NCI-H774 (cell line): ENCODE results near the gene NR2F6.

ENCODE experiments used
- DNase-seq: peaks from one replicate; lab custom pipeline; 2025; lab: John Stamatoyannopoulos, UW

Gene NR2F6

DNA sequence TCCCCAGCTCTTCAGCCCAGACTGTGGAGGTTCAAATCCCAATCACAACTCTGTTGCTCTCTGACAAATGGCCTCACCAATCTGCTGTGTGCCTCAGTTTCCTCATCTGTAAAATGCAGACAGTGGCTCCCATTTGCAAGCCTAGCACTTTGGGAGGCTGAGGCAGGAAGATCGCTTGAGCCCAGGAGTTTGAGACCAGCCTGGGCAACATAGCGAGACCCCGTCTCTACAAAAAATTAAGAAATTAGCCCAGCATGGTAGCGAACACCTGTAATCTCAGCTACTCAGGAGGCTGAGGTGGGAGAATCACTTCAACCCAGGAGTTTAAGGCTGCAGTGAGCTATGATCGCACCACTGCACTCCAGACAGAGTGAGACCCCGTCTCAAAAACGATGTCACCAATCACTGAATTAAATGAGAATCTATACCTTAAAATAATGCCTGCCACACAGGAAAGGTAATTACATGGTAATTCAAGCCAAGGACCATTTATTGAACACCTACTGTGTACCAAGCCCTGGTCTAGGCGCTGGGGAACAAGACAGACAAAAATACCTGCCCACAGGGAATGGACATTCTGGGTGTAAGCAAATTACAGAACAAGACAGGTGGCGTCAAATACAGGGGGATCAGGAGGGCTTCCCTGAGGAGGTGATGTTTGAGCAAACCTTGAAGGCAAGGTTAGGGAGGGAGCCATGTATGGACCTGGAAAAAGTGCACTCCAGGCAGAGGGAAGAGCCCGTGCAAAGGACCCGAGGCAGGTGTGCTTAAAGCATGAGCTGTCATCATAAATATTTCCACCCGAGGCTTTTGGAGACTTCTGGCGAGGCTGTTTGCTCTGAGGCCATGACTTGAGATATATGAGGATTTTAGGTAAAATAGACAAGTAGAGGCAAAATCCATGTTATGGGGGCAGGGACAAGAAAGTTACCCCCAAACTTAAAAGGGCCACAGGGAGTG lies 7.7 kb downstream of the NR2F6 start:
- DNase-seq = no peak

DNA sequence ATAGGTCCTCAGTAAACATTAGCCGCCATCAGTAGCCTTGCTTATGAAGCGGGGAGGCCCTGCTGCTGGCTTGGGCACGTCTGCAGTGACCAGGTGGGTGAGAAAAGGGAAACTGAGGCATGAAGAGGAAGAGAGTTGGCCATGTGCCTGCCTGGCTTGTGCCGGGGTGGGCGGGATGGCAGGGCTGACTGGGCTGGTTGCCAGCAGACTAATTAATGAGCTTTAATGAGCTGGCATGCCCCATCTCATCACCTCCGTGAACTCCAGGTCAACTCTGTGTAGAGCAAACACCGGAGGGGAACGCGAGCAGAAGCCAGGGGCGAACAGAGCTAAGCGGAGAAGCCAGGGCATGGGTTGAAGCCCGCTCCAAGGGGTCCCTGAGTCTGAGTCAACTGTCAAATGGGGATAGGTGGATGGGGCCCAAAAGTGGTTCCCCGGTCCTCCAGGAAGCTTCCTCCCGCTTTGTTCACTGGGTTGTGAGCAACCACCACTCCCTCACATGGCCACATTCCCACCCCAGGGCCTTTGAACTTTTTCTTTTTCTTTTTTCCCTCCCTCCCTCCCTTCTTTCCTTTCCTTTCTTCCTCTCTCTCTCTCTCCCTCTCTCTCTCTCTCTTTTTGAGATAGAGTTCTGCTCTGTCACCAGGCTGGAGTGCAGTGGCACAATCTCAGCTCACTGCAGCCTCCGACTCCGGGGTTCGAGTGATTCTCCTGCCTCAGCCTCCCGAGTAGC lies 8.7 kb downstream of the NR2F6 start:
- no peak for DNase-seq

DNA sequence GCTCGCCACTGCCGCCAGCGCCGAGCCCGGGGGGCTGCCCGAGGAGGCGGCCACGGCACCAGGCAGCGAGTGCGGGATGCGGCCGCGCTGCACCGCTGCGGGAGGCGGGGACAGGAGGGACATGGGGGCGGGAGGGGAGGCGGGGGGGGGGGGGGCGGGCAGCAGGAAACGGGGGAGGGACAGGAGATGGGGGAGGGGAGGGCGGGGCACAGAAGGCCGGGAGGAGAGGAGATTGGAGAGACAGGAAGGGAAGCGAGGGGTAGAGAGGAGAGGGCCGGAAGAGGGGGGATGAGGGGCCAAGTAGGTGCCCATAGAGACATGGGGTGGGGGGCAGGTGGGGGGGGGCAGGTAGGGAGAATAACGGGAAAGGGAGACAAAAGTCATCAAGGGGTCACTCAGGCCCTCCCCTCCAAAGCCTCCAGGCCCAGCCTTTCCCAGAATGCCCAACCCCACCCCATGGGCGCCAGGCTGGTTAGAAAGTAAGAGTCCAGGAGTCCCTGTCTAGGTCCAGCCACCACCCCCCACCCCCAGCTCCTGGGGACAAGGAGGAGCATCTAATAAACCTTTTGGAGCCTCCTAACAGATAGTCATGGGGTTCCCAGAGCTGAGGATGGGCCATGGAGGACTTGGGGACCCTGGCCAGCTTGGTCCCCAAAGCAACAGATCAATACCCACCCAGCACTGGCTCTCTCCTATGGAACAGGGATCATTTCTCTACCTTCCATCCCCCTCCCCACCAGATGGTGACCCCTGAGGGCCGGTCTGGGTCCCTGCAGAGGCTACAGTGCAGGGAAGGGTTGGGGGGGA lies 9.5 kb downstream of the NR2F6 start:
- DNase-seq = peak; percentile 57

DNA sequence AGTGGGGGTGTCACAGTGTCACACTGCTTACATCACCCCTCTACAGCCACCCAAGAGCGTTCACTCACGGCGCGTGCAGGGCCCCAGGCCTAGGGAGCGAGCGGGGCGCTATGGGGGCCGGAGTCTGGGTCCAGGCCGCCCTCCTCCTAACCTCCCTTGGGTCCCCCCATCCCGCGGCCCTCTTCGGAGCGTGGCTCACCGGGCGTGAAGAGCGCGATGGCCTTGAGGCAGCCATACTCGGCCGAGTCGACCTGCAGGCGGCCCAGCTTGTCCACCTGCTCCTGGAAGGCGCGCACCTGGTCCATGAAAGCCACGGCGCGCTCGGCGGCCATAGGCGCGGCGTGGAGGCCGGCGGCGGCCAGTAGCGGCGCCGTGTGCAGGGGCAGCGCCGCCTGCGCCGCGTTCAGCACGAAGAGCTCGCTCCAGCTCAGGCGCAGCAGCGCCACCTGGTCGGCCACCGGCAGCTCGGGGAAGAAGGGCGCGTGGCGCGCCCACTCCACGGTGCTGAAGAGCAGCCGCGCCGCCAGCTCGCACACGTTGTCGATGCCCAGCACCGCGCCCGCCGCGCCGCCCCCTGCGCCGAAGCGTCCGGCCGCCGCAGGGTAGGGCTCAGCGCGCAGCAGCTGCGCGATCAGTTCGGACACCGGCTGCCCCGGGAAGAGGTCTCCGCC lies 10.3 kb downstream of the NR2F6 start:
- DNase-seq = peak; percentile 57

DNA sequence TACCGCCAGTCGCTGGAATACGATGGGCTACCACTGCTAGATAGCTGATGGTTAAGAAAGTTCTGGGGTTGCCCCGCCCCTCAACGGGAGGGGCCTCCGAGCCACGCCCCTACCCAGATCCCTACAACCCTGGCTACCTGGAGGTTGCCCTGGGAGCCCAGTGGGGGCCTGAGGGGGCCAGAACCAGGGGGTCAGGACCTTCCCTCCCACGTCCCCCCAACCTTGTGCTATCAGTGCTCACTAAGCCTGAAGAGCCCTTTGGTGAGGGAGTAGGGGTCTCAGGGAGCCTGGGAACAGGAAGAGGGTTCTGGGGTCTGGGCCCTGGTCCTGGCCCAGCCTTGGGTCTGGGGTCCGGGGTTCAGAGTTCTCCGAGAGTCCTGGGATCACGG lies 10.8 kb downstream of the NR2F6 start:
- peak; percentile 48 for DNase-seq

DNA sequence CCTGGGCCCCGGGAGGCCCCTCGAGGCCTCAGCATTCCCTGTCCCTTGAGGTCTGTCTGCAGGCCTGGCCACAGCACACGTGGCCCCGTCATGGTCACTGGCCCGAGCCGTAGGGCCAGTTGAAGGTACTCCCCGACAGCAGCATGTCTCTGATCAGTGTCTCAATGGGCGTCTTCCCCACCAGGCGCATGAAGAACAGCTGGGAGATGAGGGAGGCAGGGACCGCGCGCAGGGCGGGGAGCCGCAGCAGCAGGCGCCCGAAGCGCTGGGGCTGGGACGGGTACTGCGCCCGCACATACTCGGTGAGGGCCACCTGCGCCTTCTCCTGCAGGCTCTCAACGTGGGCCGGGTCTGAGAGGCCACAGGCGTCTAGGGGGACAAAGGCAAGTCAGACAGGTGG lies 13.5 kb downstream of the NR2F6 start:
- no peak for DNase-seq

DNA sequence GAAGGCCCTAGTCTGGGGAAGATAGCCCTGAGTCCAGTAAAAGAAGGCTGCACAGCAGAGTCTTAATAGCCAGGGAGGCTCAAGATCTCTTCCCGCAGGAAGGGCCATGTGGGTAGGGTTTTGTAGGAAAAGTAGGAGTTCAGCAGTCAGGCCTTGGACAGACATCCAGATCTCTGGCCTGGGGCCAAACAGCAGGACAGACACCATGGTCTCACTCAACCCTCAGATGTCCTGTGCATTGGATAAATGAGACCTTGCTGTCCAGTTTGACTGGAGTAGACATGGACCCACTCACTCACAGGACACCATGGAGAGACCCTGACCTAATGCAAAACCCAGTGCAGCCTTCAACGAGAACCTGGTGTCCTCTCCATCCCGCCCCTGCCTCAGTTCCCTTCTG lies 15.8 kb downstream of the NR2F6 start:
- DNase-seq = no peak

DNA sequence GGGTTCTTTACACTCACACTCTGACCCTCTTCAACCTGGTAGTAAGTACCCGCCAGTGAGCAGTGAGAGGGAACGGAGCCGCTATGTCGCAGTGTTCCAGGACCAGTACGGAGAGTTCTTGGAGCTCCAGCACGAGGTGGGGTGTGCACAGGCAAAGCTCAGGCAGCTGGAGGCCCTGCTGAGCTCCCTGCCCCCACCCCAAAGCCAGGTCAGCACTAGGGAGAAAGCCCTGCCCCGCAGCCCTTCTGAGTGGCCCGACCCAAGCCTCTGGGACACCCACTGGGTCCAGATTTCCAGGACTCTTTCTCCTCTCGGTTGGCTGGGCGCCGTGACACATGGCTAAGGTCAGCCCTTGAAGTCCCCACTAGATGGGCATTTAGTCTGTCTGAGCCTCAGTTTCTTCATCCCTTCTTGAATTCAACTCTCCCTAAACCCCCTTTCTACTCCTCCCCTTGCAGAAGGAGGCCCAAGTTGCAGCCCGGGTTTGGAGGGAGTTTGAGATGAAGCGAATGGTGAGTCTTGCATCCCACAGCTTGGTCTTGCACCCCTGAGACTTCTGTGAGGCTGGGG lies 17.8 kb downstream of the NR2F6 start:
- DNase-seq = no peak

DNA sequence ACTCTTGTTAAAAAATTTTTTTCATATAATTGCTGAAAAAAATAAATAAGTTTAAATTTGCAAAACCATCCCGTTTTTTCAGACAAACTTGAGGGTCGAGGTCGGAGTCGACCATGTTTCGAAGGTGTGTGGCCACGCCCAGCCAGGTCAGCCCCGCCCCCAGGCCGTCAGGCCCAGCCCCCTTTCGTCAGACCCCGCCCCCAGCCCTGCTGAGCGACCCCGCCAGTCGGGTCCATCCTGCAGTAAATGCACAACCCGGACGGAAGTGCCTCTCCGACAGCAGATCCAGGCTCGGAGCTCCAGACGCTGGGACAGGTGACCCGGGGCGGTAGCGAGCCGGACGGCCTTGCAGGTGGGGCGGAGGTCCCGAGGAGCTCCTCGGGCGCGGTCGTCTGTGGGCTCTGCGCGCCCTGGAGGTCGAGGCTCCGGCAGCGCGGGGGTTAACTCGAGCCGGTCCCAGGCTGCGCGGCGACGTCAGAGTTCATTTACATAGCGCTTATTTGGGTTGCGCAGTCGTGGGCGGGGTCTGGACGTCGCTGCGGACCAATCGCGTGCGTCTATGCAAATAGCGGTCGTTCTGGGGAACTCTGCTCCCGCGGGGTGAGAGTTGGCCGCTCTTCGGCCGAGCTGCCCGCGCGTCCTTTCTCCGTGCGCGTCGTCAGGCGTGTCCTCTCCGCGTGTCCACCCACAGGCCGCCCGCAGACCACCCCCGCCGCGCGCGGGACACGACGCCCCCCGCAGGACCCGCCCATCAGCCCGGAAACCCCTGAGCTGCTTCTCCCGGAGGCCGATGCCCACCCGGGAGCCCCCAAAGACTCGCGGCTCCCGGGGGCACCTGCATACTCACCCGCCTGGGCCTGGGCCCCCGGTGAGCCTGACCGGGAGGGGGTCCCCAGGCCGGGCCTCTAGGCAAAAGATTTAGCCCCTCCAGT lies 19.5 kb downstream of the NR2F6 start, which contains the start of gene OCEL1:
Gene OCEL1 (plus strand): TSS at position 225 of the 932 bp plus-strand sequence. CDS start 22 bp downstream, at position 247.
- DNase-seq = peak; percentile 95

DNA sequence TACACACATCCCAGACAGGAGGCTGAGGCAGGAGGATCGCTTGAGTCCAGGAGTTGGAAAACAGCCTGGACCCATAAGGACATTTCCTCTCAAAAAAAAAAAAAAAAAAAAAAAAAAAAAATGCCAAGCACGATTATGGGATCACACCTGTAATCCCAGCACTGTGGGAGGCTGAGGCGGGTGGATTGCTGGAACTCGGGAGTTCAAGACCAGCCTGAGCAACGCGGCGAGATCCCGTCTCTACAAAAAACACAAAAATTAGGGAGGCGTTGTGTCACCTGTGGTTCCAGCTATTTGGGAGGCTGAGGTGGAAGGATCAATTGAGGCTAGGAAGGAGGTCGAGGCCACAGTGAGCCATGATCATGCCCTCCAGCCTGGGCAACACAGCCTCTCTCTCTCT lies 20.7 kb downstream of the NR2F6 start:
- DNase-seq = no peak

DNA sequence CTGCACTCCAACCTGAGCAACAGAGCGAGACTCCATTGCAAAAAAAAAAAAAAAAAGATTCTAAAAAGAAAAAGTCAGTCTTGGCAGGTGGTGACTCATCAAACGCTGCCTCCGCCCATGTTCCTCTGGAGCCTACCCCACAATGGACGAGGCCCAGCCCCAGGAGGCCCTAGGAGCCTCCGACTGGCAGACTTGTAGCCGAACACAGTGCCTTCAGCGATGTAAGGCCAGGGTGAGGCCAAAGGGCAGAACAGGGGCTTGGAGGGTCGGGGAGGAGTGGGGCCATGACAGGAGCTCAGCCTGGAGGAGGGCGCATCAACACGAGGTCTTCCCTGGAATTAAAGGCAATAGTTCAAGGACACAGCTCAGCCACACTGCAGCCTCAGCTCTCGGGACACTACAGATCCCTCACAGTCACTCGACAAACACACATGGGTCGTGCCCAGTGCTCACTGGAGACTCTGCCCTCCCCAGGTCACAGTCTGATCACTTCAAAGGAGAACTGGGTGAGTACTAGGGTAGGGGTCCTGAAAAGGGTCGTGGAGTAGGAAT lies 25.4 kb downstream of the NR2F6 start:
- DNase-seq = no peak

DNA sequence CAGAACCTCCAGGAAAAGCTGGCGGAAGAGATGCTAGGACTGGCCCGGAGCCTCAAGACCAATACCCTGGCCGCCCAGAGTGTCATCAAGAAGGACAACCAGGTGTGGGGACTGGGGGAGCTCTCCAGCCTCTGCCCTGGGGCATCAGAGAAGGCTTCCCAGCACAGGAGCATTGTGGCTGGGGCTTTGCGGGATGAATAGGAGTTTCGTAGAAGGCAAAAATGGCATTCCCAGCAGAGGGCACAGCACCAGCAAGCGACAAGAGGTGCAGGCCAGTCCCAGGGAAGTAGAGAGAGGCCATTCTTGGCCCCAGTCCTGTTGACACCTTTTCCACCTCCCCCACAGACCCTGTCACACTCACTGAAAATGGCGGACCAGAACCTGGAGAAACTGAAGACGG lies 26.4 kb downstream of the NR2F6 start:
- no peak for DNase-seq

DNA sequence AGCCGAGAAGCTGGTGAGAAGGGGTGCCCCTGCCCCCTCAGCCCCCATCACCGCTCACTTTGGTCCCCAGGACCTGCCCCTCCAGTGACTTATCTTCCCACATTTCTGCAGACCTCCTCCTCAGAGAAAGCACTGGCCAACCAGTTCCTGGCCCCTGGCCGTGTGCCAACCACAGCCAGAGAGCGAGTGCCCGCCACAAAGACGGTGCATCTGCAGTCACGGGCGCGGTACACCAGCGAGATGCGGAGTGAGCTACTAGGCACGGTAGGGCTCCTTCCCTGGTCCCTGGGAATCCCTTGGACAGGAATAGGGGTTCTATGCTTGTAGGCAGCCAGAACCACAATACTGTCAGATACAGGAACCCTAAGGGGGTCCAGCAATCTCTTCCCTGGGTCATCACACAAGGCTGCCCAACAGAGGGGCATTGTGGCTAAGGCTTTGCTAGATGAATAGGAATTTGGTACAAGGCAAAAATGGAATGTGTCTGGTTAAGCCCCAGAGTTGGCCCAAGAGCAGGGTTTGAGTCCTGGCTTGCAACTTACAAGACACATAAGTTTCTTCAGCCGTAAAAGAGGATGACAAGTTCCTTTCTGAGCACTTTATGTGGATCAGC lies 29.6 kb downstream of the NR2F6 start:
- DNase-seq = no peak

DNA sequence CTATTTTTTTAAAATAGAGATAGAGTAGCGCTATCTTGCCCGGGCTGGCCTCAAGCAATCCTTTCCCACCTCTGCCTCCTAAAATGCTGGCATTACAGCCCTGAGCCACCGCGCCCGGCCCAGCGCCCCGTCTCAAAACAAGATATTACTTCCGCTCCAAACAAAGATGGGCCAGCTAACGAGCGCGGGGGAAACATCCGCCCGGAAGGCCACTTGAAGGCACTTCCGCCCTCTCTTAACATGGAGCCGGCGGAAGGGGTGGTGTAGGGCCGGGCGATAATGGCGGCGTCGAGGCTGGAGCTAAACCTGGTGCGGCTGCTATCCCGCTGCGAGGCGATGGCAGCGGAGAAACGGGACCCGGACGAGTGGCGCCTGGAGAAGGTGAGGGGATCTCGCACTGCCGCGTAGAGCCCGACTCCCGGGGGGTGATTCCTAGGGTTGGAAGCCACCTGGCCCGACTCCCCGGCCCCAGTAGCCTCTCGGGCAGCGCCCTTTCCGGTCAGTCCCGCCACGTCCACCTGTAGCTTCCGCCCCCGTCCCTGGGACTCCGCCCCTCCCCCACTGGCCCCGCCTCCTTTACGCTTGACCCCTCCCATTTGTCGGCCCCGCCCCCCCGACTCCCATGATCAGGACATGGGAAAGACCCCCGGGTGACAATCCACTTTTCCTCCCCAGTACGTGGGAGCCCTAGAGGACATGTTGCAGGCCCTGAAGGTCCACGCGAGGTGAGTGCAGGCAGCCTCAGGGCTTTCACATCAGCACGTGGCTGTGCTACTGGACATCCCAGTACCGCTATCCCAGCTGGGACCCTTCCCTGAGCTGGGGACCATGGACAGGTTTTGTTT lies 30.4 kb downstream of the NR2F6 start, which contains the start of gene USE1:
Gene USE1 (plus strand): TSS at position 231 of the 845 bp plus-strand sequence. CDS start 49 bp downstream, at position 280.
- peak; percentile 91 for DNase-seq

DNA sequence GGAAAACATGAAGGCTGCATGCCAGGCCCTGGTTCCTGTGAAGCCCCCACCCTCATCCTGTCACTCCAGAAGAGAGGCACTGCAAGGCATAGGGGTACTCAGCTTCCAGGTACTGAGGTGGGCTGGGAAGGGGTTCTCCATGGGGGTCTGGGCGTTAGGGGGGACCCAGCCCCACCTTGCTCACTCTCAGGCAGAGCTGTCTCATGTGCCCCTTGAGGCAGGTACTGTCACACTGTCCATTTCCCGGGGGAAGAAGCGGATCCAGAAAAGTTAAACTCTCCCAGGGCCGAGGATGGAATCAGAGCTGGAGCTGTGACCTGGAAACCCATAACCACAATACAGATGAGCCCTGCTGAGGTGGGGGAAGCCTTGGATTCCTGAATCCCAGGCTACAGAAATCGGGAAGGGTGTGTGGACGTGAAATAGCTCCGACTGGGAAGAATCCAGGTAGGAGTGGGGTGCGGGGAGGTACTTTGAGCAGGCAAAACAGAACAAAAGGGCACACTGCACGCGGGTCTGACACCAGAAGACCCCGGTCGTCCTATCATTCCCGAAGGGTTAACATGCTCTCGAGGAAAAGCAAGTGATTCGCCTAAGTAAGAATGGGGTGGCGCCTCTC lies 31.1 kb downstream of the NR2F6 start:
- no peak for DNase-seq

DNA sequence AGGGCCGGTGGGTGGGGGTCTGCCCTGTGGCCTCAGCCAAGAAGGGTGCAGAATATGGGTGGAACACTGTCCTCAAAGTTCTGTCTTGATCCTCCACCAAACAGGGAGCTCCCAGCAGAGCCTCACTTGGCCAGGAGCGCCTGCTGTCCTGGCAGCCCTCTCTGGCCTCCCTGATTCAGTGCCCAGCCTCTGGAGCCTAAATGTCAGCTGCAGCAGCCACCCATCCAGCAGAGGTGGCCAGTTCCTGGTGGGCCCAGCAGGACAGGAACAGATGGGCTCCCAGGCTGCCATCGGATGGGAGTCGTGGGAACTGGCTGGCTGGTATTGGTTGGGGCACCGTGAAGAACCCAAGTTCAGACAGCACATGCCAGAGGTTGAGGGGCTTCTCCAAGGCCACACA lies 32.4 kb downstream of the NR2F6 start:
- no peak for DNase-seq

DNA sequence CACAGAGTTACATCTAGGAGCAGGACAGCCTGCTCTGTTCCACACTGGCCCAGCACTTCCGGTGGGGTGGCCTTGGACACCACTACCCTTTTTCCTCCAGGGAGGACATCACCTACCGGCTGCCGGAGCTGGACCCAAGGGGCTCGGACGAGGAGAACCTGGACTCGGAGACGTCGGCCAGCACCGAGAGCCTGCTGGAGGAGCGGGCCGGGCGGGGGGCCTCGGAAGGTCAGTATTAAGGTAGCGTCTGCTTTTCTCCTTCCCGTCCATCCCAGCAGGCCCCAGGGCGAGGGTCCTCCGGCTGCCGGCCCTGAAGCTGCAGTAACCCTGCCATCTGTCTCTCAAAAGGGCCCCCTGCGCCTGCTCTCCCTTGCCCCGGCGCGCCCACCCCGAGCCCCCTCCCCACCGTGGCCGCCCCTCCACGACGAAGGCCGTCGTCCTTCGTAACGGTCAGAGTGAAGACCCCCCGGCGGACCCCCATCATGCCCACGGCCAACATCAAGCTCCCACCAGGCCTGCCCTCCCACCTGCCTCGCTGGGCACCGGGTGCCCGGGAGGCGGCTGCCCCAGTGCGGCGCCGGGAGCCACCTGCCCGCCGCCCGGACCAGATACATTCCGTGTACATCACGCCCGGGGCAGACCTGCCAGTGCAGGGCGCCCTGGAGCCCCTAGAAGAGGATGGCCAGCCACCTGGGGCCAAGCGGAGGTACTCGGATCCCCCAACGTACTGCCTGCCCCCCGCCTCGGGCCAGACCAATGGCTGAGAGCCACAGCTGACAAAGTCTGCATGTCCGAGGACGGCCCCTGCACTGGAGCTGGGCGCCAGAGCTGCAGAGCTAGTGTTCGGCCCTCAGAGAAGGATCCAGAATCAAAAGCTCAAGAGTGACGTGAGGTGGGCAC lies 33.9 kb downstream of the NR2F6 start:
- no peak for DNase-seq
